ENCODE results near the gene HSP90AA1.

- TF ChIP-seq CTCF (IDR thresholded peaks at IDR 0.05), result no peak
- TF ChIP-seq POLR2A (IDR thresholded peaks at IDR 0.05), result no peak
Observed at GRCh38 chr14:102079700-102079979, 7.2 kb downstream of the HSP90AA1 start.
